Stromal cell of bone marrow (primary cell): ENCODE measurements around the gene PSMA7.

Experiments used
- DNase-seq: peaks from one replicate; pipeline ENCODE4 v3.0.0-alpha.2; 2012; ENCODE audit warnings: low read depth

The PSMA7 gene

GRCh38 chr20:62136283-62137091 lies 6.7 kb downstream of the PSMA7 start:
- no peak for DNase-seq

GRCh38 chr20:62135573-62136266 lies 7.5 kb downstream of the PSMA7 start:
- DNase-seq: no peak

GRCh38 chr20:62134735-62135231 lies 8.4 kb downstream of the PSMA7 start:
- peak; percentile 21 for DNase-seq

GRCh38 chr20:62133864-62134263 lies 9.3 kb downstream of the PSMA7 start:
- no peak for DNase-seq

DNA sequence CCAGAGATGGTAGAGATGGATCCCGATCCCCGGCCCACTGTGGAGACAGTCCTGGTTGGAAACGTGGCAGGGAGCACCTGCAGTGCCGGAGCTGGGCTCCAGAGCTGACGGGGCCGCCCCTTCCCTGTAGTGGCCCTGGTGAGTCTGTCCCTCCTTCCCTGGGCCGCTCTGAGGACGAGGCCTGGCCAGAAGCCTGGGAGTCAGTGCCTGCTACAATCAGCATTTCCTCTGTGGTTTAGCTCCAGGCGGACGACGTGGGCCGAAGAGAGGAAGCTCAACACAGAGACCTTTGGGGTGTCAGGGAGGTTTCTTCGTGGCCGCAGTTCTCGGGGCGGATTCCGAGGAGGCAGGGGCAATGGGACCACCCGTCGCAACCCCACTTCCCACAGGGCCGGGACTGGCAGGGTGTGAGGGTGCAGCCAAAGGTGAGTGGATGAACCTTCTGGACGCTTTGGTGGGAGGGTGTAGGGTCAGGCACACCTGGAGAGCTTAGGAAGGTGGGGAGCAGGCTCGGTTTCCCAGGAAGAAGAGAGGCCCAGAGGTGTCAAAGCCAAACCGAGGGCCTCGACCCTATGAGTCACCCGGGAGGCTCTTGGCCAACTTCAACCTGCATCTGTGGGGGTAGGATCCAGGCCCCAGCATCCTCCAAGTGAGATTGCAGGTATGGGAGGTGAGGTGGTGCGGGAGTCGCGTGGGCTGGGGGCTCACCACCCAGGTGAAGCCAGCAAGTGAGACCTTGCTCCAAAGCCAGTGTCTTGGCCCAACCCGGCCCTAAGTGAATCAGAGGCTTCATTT lies 9.9 kb downstream of the PSMA7 start:
- DNase-seq: peak; percentile 9

- DNase-seq: no peak
These were observed 10.8 kb downstream of the PSMA7 start for GRCh38 chr20:62132421-62132820.

DNA sequence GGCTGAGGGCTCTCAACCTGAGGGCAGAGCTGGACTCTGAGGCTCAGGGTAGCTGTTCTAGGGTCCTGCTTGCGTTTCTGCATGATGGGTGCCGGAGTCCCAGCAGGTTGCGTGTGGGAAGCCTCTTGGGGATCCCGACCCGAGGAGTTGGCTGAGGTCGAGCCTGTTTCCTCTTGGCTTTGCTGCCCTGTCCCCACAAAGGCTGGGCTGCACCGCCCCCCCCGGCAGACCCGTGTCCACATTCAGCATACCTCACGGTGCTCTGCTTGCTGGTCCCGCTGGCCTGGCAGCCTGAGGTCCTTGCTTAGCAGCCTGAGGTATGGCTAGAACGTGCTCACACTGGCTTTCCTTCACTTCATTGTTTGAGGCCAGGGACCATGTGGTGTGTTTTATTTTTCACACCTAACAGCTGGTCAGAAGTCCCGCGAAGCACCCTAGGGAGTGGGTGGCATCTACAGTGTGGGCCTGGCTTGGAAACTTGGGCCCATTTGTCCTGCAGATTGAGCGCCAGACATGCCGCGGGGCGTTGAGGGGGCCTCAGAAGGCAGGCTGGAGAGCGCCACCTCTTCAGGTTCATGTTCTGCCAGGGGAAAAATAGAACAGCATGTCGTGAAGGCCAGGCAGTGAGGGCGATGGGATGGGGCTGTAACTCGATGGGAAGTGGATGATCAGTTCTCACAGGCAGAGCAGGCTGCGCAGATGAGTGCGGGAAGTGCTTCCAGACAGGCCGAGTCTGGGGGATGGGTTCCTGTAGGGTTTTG lies 11.5 kb downstream of the PSMA7 start:
- DNase-seq: no peak

- no peak for DNase-seq
These were observed 13.3 kb downstream of the PSMA7 start for GRCh38 chr20:62129731-62130531.

- no peak for DNase-seq
These were observed 14.7 kb downstream of the PSMA7 start for GRCh38 chr20:62128502-62128901.

- DNase-seq: no peak
These were observed 15.4 kb downstream of the PSMA7 start for GRCh38 chr20:62127799-62128198.

DNA sequence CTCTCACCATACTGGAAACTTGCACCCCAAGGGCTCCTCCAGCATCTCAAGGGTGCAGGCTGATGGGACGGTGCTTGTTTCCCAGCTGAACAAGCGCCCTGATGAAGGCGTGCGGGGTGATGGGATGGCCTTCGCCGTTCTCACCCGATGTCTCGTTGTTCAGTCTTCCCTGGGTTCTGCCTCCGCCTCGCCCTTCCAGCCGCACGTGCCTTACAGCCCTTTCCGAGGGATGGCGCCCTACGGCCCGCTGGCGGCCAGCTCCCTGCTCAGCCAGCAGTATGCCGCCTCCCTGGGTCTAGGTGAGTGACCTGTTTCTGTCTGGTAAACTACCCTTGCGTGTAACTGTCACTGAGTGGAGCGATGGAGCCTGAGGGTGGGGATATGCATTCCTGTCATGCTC lies 17.1 kb downstream of the PSMA7 start:
- no peak for DNase-seq

DNA sequence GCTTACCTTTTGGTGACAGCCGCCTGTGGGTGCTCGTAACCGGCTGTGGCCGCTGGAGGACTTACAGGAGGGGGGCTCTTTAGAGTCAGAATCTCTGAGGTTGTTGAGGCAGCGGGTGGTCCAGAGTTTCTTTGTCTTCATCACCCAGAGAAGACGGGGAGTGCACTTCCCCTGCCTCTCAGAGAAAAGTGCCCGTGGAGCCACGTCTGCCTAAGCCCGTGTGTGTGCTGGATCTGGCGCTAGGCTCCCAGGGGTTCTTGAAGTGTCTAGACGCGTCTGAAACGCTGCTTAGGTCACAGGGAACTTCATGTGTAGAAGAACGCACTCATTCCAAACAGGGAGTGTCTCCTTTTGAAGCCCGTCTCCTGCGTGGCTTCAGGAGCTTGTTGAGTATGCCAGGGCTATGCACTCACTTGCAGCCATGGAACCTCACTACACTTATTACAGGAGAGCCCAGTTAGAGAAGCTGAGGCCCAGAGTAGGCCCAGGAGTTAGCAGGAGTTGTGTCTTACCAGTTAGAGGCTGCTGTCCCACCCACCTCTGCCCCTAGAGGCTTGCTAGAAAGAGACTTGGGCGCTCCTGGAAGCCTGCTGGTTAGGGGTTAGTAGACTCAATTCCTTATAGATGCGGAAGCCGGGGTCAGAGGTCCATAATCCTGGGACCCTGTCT lies 19.6 kb downstream of the PSMA7 start:
- peak; percentile 6 for DNase-seq

DNA sequence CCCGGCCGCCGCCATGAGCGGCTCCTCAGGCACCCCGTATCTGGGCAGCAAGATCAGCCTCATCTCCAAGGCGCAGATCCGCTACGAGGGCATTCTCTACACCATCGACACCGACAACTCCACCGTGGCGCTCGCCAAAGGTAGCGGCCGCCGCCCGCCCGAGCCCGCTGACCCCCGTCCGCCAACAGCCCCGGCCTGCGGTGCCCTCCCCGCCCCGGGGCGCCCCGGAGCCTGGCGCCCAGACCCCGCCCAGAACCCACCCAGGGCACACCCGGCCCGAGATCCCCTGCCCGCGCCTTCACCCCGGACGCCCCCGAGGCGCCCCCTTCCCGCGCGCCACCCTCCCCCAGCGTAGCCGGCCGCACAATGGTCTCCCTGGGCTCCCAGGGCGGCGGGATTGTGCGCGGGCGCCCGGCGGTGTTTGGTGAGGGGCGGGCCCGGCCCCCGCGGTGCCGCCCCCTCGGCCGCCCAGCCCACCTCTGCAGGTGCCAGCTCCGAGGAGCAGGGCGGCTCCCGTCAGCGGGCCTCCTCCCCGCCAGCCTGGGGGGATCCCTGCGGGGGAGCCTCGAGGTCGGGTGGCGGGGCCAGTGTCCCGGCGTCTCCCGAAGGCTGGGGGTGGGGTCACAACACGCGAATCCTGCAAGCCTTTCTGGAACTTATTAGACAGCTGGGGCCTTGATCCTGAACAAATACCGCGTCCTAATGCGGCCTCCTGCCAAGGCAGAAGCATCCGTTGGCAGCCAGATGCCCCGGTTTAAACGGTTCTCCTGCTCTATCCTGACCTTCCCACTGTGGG lies 20.3 kb downstream of the PSMA7 start:
- DNase-seq: no peak

DNA sequence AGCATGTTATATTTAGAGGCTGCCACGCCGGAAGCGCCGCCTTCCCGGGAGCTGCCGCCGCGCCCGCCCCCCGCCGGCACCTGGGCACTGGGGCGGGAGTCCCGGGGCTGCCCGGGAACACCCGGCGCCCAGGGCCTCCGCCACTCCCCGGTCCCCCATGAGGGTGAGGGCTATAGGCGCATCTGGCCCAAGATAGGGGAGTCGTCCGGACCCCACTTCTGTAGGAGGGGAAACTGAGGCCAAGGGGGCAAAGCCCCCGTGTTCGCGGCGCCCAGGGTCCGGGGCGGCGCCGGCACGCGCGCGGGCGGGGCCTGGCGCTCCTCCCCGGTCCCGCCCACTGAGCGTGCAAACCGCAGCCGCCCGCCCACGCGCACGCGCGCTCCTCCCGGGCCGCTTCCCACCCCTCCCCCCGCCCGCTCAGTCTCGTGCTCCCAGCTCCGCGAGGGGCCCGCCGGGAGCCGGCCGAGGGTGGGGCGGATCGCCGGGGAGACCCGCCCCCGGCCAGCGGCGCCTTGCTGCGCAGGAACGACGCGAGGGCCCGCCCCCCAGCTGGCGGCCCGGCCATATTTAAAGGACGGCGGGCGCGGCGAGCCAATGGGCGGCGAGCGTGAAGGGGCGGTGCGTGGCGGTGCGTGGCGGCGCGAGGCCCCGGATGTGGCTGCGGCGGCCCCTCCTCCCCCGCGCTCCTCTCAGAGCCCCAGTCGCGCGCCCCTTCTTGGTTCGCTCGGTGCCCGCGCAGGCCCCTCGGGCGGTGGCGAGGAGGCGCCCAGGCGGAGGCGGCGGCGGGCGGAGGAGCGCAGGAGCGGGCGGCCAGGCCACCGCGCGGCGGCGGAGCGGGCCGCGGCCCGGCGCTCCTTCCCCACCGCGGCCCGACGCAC lies 21.2 kb downstream of the PSMA7 start, which contains the start of gene LSM14B:
LSM14B (plus strand) TSS at position 700 of the 878 bp plus-strand sequence. CDS start 192 bp downstream, outside the sequence.
- DNase-seq: peak; percentile 93

GRCh38 chr20:62120990-62121775 lies 22.0 kb downstream of the PSMA7 start:
- DNase-seq: peak; percentile 53

- no peak for DNase-seq
These were observed 22.8 kb downstream of the PSMA7 start for GRCh38 chr20:62120365-62120762.

GRCh38 chr20:62119591-62120364 lies 23.4 kb downstream of the PSMA7 start:
- no peak for DNase-seq
